Measurements from ENCODE around the gene HJV. TPM values are rescaled to one million over a fixed set of nuclear protein-coding genes. Genes with fewer than 3 reads are reported as not detected.

The HJV gene
- total RNA-seq, 1 experiment from 2014 or later, result not detected

DNA sequence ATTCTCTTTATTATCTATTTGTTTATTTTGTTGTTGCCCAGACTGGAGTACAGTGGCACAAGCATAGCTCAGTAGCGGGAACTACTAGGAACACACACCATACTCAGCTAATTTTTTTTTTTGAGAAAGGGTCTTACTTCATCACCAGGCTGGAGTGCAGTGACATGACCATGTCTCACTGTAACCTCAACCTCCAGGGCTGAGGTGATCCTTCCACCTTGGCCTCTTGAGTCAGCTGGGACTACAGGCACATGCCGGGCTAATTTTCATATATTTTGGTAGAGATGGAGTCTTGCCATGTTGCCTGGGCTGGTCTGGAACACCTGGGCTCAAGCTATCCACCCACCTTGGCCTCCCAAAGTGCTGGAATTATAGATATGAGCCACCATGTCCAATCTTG lies 19.8 kb downstream of the HJV start:
- ATAC-seq (no peak), DNase-seq (ENCODE audit: low read depth, low spot score) (no peak)
- no peaks in the 10 kb centered on the region for H4K20me1 ChIP-seq (ENCODE audit: insufficient read depth)
- no peak overlapping the region for H3K4me2 ChIP-seq (ENCODE audit: low read length)
- no TSS peak for BruUV-seq (replicated peaks)
- no peak overlapping the region for H3K4me3 ChIP-seq (replicated peaks in 1 of 2; ENCODE audit: low read depth in 1 of 2, low read length in 2 of 2)
- H3K9ac ChIP-seq (ENCODE audit: low read length), result no peak overlapping the region
- H3K9me2 ChIP-seq (ENCODE audit: insufficient read depth), result no peaks in the 10 kb centered on the region
- no peaks in the 10 kb centered on the region for H3K9me3 ChIP-seq (ENCODE audit: control insufficient read depth in 1 of 2, insufficient read depth in 1 of 2, low read depth in 1 of 2, low read length in 2 of 2)
- POLR2A ChIA-PET, result no interaction called here
- intact Hi-C loops (cut with micrococcal nuclease), result loop anchor here (10.0 kb wide), 1 partner anchor 57 kb away; no protein-coding TSS in a partner anchor
- RAD21 ChIA-PET (ENCODE audit: low non-redundant PET in 1 of 2, low total read pairs in 2 of 2, uncharacterized antibody in 2 of 2, unreplicated experiment in 2 of 2), result no interaction called here
- no peaks in the 10 kb centered on the region for H3K79me2 ChIP-seq (ENCODE audit: insufficient read depth, low read length)
- H3K4me1 ChIP-seq (ENCODE audit: control insufficient read depth in 1 of 2, insufficient read depth in 2 of 2, low read length in 2 of 2), result no peaks in the 10 kb centered on the region
- no peaks in the 10 kb centered on the region for H3K36me3 ChIP-seq (ENCODE audit: control insufficient read depth in 1 of 2, insufficient read depth in 2 of 2, low read length in 2 of 2)
- H3K27ac ChIP-seq (ENCODE audit: low read depth, low read length), result no peak overlapping the region
- no peaks in the 10 kb centered on the region for H3K27me3 ChIP-seq (ENCODE audit: insufficient read depth, low read length)
- TF ChIP-seq SP1 (IDR thresholded peaks at IDR 0.05; ENCODE audit: low read depth) (no peak), POLR2AphosphoS5 (IDR thresholded peaks at IDR 0.05; ENCODE audit: low read depth, low read length) (no peak), SIN3A (IDR thresholded peaks at IDR 0.05; ENCODE audit: low read depth) (no peak), EZH2 (IDR thresholded peaks at IDR 0.05) (no peak), EZH2phosphoT487 (IDR thresholded peaks at IDR 0.05; ENCODE audit: borderline replicate concordance) (no peak), ZFX (IDR thresholded peaks at IDR 0.05) (no peak), CBX3 (IDR thresholded peaks at IDR 0.05; ENCODE audit: low read depth) (no peak), ELF1 (IDR thresholded peaks at IDR 0.05; ENCODE audit: borderline replicate concordance, low read depth) (no peak), RAD21 (IDR thresholded peaks at IDR 0.05; ENCODE audit: low read depth) (no peak), ZNF274 (IDR thresholded peaks at IDR 0.05; ENCODE audit: low read depth, low read length) (no peak), SRF (IDR thresholded peaks at IDR 0.05; ENCODE audit: low read depth) (no peak), EGR1 (IDR thresholded peaks at IDR 0.05; ENCODE audit: low read depth) (no peak), JUND (IDR thresholded peaks at IDR 0.05) (no peak), CEBPB (IDR thresholded peaks at IDR 0.05; ENCODE audit: low read depth) (no peak)
- TF ChIP-seq, protein P1, sequence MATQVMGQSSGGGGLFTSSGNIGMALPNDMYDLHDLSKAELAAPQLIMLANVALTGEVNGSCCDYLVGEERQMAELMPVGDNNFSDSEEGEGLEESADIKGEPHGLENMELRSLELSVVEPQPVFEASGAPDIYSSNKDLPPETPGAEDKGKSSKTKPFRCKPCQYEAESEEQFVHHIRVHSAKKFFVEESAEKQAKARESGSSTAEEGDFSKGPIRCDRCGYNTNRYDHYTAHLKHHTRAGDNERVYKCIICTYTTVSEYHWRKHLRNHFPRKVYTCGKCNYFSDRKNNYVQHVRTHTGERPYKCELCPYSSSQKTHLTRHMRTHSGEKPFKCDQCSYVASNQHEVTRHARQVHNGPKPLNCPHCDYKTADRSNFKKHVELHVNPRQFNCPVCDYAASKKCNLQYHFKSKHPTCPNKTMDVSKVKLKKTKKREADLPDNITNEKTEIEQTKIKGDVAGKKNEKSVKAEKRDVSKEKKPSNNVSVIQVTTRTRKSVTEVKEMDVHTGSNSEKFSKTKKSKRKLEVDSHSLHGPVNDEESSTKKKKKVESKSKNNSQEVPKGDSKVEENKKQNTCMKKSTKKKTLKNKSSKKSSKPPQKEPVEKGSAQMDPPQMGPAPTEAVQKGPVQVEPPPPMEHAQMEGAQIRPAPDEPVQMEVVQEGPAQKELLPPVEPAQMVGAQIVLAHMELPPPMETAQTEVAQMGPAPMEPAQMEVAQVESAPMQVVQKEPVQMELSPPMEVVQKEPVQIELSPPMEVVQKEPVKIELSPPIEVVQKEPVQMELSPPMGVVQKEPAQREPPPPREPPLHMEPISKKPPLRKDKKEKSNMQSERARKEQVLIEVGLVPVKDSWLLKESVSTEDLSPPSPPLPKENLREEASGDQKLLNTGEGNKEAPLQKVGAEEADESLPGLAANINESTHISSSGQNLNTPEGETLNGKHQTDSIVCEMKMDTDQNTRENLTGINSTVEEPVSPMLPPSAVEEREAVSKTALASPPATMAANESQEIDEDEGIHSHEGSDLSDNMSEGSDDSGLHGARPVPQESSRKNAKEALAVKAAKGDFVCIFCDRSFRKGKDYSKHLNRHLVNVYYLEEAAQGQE (IDR thresholded peaks at IDR 0.05; ENCODE audit: low read depth), result no peak
- TF ChIP-seq, protein P2, sequence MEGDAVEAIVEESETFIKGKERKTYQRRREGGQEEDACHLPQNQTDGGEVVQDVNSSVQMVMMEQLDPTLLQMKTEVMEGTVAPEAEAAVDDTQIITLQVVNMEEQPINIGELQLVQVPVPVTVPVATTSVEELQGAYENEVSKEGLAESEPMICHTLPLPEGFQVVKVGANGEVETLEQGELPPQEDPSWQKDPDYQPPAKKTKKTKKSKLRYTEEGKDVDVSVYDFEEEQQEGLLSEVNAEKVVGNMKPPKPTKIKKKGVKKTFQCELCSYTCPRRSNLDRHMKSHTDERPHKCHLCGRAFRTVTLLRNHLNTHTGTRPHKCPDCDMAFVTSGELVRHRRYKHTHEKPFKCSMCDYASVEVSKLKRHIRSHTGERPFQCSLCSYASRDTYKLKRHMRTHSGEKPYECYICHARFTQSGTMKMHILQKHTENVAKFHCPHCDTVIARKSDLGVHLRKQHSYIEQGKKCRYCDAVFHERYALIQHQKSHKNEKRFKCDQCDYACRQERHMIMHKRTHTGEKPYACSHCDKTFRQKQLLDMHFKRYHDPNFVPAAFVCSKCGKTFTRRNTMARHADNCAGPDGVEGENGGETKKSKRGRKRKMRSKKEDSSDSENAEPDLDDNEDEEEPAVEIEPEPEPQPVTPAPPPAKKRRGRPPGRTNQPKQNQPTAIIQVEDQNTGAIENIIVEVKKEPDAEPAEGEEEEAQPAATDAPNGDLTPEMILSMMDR (IDR thresholded peaks at IDR 0.05 in 2 of 3, conservative IDR thresholded peaks at IDR 0.05 in 1 of 3; ENCODE audit: borderline replicate concordance in 1 of 3, insufficient read depth in 1 of 3, low read depth in 2 of 3, low read length in 2 of 3), result no peak
- TF ChIP-seq, protein P3, sequence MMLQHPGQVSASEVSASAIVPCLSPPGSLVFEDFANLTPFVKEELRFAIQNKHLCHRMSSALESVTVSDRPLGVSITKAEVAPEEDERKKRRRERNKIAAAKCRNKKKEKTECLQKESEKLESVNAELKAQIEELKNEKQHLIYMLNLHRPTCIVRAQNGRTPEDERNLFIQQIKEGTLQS (IDR thresholded peaks at IDR 0.05), result no peak
- CTCF ChIA-PET, result interaction anchor here (1.8 kb wide), 1 partner anchor 23 kb away, joined by 6 read pairs; no protein-coding TSS in a partner anchor
- H2AFZ ChIP-seq (ENCODE audit: low read depth, low read length, poor library complexity, severe bottlenecking), result no peak overlapping the region
